ENCODE measurements around the gene ASTL.

DNA sequence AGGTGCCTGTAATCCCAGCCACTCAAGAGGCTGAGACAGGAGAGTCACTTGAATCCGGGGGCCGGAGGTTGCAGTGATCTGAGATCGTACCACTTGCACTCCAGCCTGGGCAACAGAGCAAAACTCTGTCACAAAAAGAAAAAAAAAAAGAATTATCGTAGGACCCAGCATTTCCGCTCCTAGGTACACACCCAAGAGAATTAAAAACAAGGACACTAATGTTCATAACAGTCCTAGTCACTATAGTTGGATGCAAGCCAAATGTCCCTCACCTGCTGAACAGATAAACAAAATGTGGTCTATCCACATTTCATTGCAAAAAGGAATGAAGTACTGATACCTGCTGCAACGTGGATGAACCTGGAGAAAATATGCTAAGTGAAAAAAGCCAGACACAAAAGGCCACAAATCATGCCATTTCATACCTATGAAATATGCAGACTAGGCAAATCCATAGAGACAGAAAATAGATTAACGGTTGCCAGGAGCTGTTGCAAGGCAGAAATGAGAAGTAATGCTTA lies 43.1 kb downstream of the ASTL start:
- TF ChIP-seq JUN (IDR thresholded peaks at IDR 0.05; ENCODE audit: borderline replicate concordance, low read depth, low read length) (no peak), JUN (CRISPR knock-in tag; IDR thresholded peaks at IDR 0.05; ENCODE audit: borderline replicate concordance) (no peak), MLX (CRISPR knock-in tag; conservative IDR thresholded peaks at IDR 0.05) (no peak), MTA3 (IDR thresholded peaks at IDR 0.05; ENCODE audit: borderline replicate concordance) (no peak), BCL6 (CRISPR knock-in tag; IDR thresholded peaks at IDR 0.05) (no peak), FOS (IDR thresholded peaks at IDR 0.05; ENCODE audit: extremely low read depth, insufficient read length) (no peak), HSF4 (CRISPR knock-in tag; IDR thresholded peaks at IDR 0.05; ENCODE audit: borderline replicate concordance) (no peak), TBL1XR1 (IDR thresholded peaks at IDR 0.05; ENCODE audit: low read length in 2 of 2) (no peak), EZH2 (IDR thresholded peaks at IDR 0.05; ENCODE audit: borderline replicate concordance, low read depth, low read length) (no peak), NRF1 (conservative IDR thresholded peaks at IDR 0.05 in 1 of 2, IDR thresholded peaks at IDR 0.05 in 1 of 2) (no peak), HOXB6 (CRISPR knock-in tag; IDR thresholded peaks at IDR 0.05; ENCODE audit: borderline replicate concordance) (no peak)
- TF ChIP-seq, protein P1, sequence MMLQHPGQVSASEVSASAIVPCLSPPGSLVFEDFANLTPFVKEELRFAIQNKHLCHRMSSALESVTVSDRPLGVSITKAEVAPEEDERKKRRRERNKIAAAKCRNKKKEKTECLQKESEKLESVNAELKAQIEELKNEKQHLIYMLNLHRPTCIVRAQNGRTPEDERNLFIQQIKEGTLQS (IDR thresholded peaks at IDR 0.05), result no peak
- TF ChIP-seq, protein P1 (CRISPR knock-in tag; conservative IDR thresholded peaks at IDR 0.05), result no peak
- TF ChIP-seq, protein P2, sequence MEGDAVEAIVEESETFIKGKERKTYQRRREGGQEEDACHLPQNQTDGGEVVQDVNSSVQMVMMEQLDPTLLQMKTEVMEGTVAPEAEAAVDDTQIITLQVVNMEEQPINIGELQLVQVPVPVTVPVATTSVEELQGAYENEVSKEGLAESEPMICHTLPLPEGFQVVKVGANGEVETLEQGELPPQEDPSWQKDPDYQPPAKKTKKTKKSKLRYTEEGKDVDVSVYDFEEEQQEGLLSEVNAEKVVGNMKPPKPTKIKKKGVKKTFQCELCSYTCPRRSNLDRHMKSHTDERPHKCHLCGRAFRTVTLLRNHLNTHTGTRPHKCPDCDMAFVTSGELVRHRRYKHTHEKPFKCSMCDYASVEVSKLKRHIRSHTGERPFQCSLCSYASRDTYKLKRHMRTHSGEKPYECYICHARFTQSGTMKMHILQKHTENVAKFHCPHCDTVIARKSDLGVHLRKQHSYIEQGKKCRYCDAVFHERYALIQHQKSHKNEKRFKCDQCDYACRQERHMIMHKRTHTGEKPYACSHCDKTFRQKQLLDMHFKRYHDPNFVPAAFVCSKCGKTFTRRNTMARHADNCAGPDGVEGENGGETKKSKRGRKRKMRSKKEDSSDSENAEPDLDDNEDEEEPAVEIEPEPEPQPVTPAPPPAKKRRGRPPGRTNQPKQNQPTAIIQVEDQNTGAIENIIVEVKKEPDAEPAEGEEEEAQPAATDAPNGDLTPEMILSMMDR (IDR thresholded peaks at IDR 0.05 in 2 of 3, conservative IDR thresholded peaks at IDR 0.05 in 1 of 3; ENCODE audit: insufficient read depth in 2 of 3, low read depth in 1 of 3, low read length in 3 of 3), result no peak
